IMR-90 (cell line): Measurements from ENCODE around the gene ENO4. TPM values are rescaled to one million over a fixed set of nuclear protein-coding genes. Genes with fewer than 3 reads are reported as not detected.

ENCODE experiments used
- ATAC-seq: fragments of 200-7000 bp; cut with Tn5 transposase; 2 replicates; pipeline ENCODE4 v1.9.1; 2020; ENCODE audit warnings: low read depth, mild to moderate bottlenecking, moderate library complexity
- BruUV-seq: library from RNA; stranded (reverse); fragments of 400-500 nt; replicated peaks from 2 replicates; lab custom pipeline; 2021; lab: Mats Ljungman, UMichigan
- CTCF ChIA-PET: fragments of 300-600 bp; formaldehyde crosslinking; extraction: SDS; loops from one replicate; lab custom pipeline; 2021; ENCODE audit warnings: antibody characterized with exemption; lab: Yijun Ruan, JAX
- POLR2A ChIA-PET: fragments of 300-600 bp; sonication (Branson Sonifier 250); formaldehyde crosslinking; loops from one replicate; lab custom pipeline; 2022; ENCODE audit warnings: antibody characterized with exemption; ENCODE audit not compliant: unreplicated experiment; lab: Charles Lee
- DNase-seq: peaks from one replicate; pipeline ENCODE4 v3.0.0; 2013
- H2AFZ ChIP-seq: replicated peaks from 2 replicates; pipeline ENCODE3; 2013; ENCODE audit warnings: low read length, mild to moderate bottlenecking; ENCODE audit not compliant: poor library complexity
- H2AK5ac ChIP-seq: 2 replicates; pipeline ENCODE4 v1.6.1; 2013; ENCODE audit warnings: low read depth, low read length, inconsistent platforms
- H2AK9ac ChIP-seq: replicated peaks from 2 replicates; pipeline ENCODE3; 2013; ENCODE audit warnings: mild to moderate bottlenecking, low read depth, low read length, moderate library complexity; ENCODE audit not compliant: poor library complexity
- H2BK120ac ChIP-seq: 2 replicates; pipeline ENCODE4 v1.6.1; 2013; ENCODE audit warnings: low read depth, low read length, inconsistent platforms
- H2BK15ac ChIP-seq: 3 replicates; pipeline ENCODE4 v1.6.1; 2013; ENCODE audit warnings: low read depth, low read length, inconsistent platforms
- H2BK20ac ChIP-seq: 2 replicates; pipeline ENCODE4 v1.6.1; 2013; ENCODE audit warnings: low read depth, mild to moderate bottlenecking, inconsistent platforms, low read length, moderate library complexity
- H2BK5ac ChIP-seq: 2 replicates; pipeline ENCODE4 v1.6.1; 2013; ENCODE audit warnings: mild to moderate bottlenecking, low read depth, low read length, inconsistent platforms; ENCODE audit not compliant: poor library complexity, severe bottlenecking
- H3K14ac ChIP-seq: replicated peaks from 2 replicates; pipeline ENCODE4 v1.6.1; 2013; ENCODE audit warnings: low read depth, low read length, inconsistent platforms
- H3K18ac ChIP-seq: 2 replicates; pipeline ENCODE4 v1.6.1; 2013; ENCODE audit warnings: low read depth, low read length, control low read depth
- H3K23ac ChIP-seq: 2 replicates; pipeline ENCODE4 v1.6.1; 2013; ENCODE audit warnings: low read depth, low read length, inconsistent platforms
- H3K27ac ChIP-seq: 2 replicates; pipeline ENCODE4 v1.5.1; 2013; ENCODE audit warnings: mild to moderate bottlenecking, control low read depth, low read length; ENCODE audit not compliant: insufficient read depth
- H3K27me3 ChIP-seq: 2 replicates; pipeline ENCODE4 v1.6.1; 2013; ENCODE audit warnings: low read length; ENCODE audit not compliant: control insufficient read depth, insufficient read depth
- H3K36me3 ChIP-seq: 2 replicates; pipeline ENCODE4 v1.6.1; 2013; ENCODE audit warnings: low read length, mixed read lengths; ENCODE audit not compliant: control insufficient read depth, insufficient read depth
- H3K4ac ChIP-seq: 2 replicates; pipeline ENCODE4 v1.6.1; 2013; ENCODE audit warnings: low read depth, low read length, inconsistent platforms
- H3K4me1 ChIP-seq: 2 replicates; pipeline ENCODE4 v1.6.1; 2013; ENCODE audit warnings: low read length, mixed read lengths; ENCODE audit not compliant: control insufficient read depth, insufficient read depth
- H3K4me2 ChIP-seq: 2 replicates; pipeline ENCODE4 v1.6.1; 2013; ENCODE audit warnings: low read depth, mild to moderate bottlenecking, control low read depth, low read length, moderate library complexity
- H3K4me3 ChIP-seq: 2 replicates; pipeline ENCODE4 v1.5.1; 2013; ENCODE audit warnings: low read depth, mild to moderate bottlenecking, control low read depth, low read length, moderate library complexity; ENCODE audit not compliant: insufficient read depth
- H3K56ac ChIP-seq: 2 replicates; pipeline ENCODE4 v1.6.1; 2013; ENCODE audit warnings: low read length, inconsistent platforms; ENCODE audit not compliant: insufficient read depth; ENCODE audit errors: extremely low read depth
- H3K79me1 ChIP-seq, 2 experiments: 2 replicates each; pipeline ENCODE4 v1.6.1; 2013; ENCODE audit warnings: low read length in 2 of 2, inconsistent platforms in 1 of 2, low read depth in 1 of 2
- H3K9ac ChIP-seq: 2 replicates; pipeline ENCODE4 v1.6.1; 2013; ENCODE audit warnings: low read depth, low read length, control low read depth
- H3K9me1 ChIP-seq: 2 replicates; pipeline ENCODE4 v1.6.1; 2013; ENCODE audit warnings: low read length, inconsistent platforms; ENCODE audit not compliant: insufficient read depth
- H3K9me3 ChIP-seq: 2 replicates; pipeline ENCODE4 v1.6.1; 2013; ENCODE audit warnings: low read length; ENCODE audit not compliant: control insufficient read depth, insufficient read depth
- H4K20me1 ChIP-seq: 2 replicates; pipeline ENCODE4 v1.6.1; 2013; ENCODE audit warnings: low read length, inconsistent platforms; ENCODE audit not compliant: insufficient read depth
- H4K5ac ChIP-seq: 2 replicates; pipeline ENCODE4 v1.6.1; 2013; ENCODE audit warnings: mild to moderate bottlenecking, low read depth, low read length, control low read depth
- H4K8ac ChIP-seq, 2 experiments: 2 replicates each; pipeline ENCODE4 v1.6.1; 2013; ENCODE audit warnings: low read depth in 2 of 2, low read length in 2 of 2, control low read depth in 1 of 2, inconsistent platforms in 1 of 2
- H4K91ac ChIP-seq: 2 replicates; pipeline ENCODE4 v1.6.1; 2013; ENCODE audit warnings: low read depth, low read length, inconsistent platforms; ENCODE audit not compliant: insufficient read depth
- BHLHE40 ChIP-seq: fragments of 150-350 bp; IDR thresholded peaks from 2 replicates; pipeline ENCODE4 v1.6.1; 2016; ENCODE audit warnings: mild to moderate bottlenecking, low read depth, low read length
- CEBPB ChIP-seq: IDR thresholded peaks from 2 replicates; pipeline ENCODE4 v1.6.1; 2012; ENCODE audit warnings: low read depth, low read length, improper control_type of control experiment
- CHD1 ChIP-seq: IDR thresholded peaks from 2 replicates; pipeline ENCODE4 v1.6.1; 2012; ENCODE audit warnings: low read depth, low read length, improper control_type of control experiment
- FOS ChIP-seq: fragments of 150-350 bp; IDR thresholded peaks from 2 replicates; pipeline ENCODE4 v1.6.1; 2016; ENCODE audit warnings: low read depth, low read length
- MAFK ChIP-seq: IDR thresholded peaks from 2 replicates; pipeline ENCODE4 v1.6.1; 2012; ENCODE audit warnings: low read depth, low read length, improper control_type of control experiment
- MAZ ChIP-seq: IDR thresholded peaks from 2 replicates; pipeline ENCODE4 v1.6.1; 2012; ENCODE audit warnings: low read depth, mild to moderate bottlenecking, low read length, improper control_type of control experiment, moderate library complexity, borderline replicate concordance
- MXI1 ChIP-seq: IDR thresholded peaks from 2 replicates; pipeline ENCODE4 v1.6.1; 2012; ENCODE audit warnings: low read depth, mild to moderate bottlenecking, low read length, moderate library complexity, borderline replicate concordance
- NFE2L2 ChIP-seq: fragments of 150-350 bp; IDR thresholded peaks from 2 replicates; pipeline ENCODE4 v1.6.1; 2016; ENCODE audit warnings: low read depth, mild to moderate bottlenecking, low read length
- POLR2A ChIP-seq: IDR thresholded peaks from 2 replicates; pipeline ENCODE4 v1.6.1; 2012; ENCODE audit warnings: mild to moderate bottlenecking, low read depth, low read length
- RAD21 ChIP-seq: IDR thresholded peaks from 2 replicates; pipeline ENCODE4 v1.6.1; 2012; ENCODE audit warnings: low read length, improper control_type of control experiment
- RCOR1 ChIP-seq: IDR thresholded peaks from 2 replicates; pipeline ENCODE4 v1.6.1; 2012; ENCODE audit warnings: mild to moderate bottlenecking, low read length, improper control_type of control experiment; ENCODE audit not compliant: insufficient replicate concordance
- RFX5 ChIP-seq: IDR thresholded peaks from 2 replicates; pipeline ENCODE4 v1.8.0; 2012; ENCODE audit warnings: low read depth, mild to moderate bottlenecking, low read length, moderate library complexity
- SMC3 ChIP-seq: fragments of 150-350 bp; IDR thresholded peaks from 2 replicates; pipeline ENCODE4 v1.6.1; 2016; ENCODE audit warnings: low read depth, mild to moderate bottlenecking, antibody characterized with exemption, low read length, moderate library complexity
- WGBS, 2 experiments: methylation state at CpG; one replicate each; pipeline versions ENCODE4 v1.1.5 to v1.1.7; 2013; ENCODE audit warnings: missing lambda C conversion rate in 2 of 2; ENCODE audit not compliant: insufficient read length in 1 of 2; ENCODE audit errors: extremely low coverage in 2 of 2; 5-methylcytosine and 5-hydroxymethylcytosine counted together
- dilution Hi-C: fragments of 300-500 bp; cut with HindIII; formaldehyde crosslinking; loops from one replicate; pipeline ENCODE4 v1.14.3; 2018; ENCODE audit warnings: low sequenced_read_pairs; ENCODE audit not compliant: unreplicated experiment
- in situ Hi-C: fragments of 300-500 bp; cut with MboI; formaldehyde crosslinking; loops from 3 replicates; pipeline ENCODE4 v1.14.3; 2019; ENCODE audit warnings: low sequenced_read_pairs, inconsistent platforms, mixed read lengths
- intact Hi-C: fragments of 100-400 bp; cut with micrococcal nuclease; formaldehyde crosslinking; loops from 2 replicates; pipeline ENCODE4 v1.10.0; 2022
- polyA plus RNA-seq, 3 experiments: library from polyadenylated mRNA; depleted of rRNA; stranded (reverse); fragments of >200 nt; gene quantifications; 2 replicates each; pipeline ENCODE4 v1.2.3, GENCODE V29; 2012; ENCODE audit warnings: low replicate concordance in 1 of 3
- total RNA-seq: library from RNA; depleted of rRNA; stranded (reverse); fragments of >200 nt; gene quantifications from 2 replicates; pipeline ENCODE4 v1.2.3, GENCODE V29; 2012
- TF ChIP-seq, protein P1 (sequence below): conservative IDR thresholded peaks from 2 replicates; pipeline ENCODE4 v1.5.1; 2012; ENCODE audit warnings: mild to moderate bottlenecking, low read depth, low read length, improper control_type of control experiment
- TF ChIP-seq, protein P2 (sequence below): fragments of 150-350 bp; IDR thresholded peaks from 2 replicates; pipeline ENCODE4 v1.6.1; 2017; ENCODE audit warnings: mild to moderate bottlenecking, antibody characterized with exemption, low read length, low read depth
- TF ChIP-seq, protein P3 (sequence below): fragments of 150-350 bp; IDR thresholded peaks from 2 replicates; pipeline ENCODE4 v1.6.1; 2016; ENCODE audit warnings: low read depth, mild to moderate bottlenecking, low read length, moderate library complexity, borderline replicate concordance

ENO4 gene
- total and polyA plus RNA-seq, 2 of the 4 experiments (the other 2 are of a cell fraction): under 0.01 to 0.05 TPM

DNA sequence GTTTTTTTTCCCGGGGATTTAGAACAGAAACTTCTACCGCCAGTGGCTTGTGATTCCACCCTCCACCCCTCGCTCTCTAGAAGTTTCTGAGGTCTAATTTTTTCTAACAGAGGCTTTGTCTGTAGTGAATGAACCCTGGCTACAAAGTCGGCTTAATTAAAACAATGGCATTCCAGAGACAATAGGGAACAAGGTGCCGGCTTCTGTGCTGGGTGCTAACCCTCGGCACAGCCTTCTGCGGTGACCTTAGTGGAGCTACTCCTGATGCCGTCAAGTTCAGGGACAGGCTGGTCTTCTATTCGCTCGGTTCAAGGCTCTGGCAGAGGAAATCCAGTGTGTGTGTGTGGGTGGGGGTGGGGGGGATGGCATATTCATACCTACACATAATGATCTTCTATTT, 32.1 kb upstream of the ENO4 start:
- H3K79me1 ChIP-seq: no peaks in the 10 kb centered on the region
- H2BK20ac ChIP-seq: no peak overlapping the region
- CTCF ChIA-PET: no interaction called here
- peaks cover 13% of the 10 kb centered on the region for H3K27me3 ChIP-seq
- H4K8ac ChIP-seq: no peak overlapping the region
- no peaks in the 10 kb centered on the region for H3K36me3 ChIP-seq
- no peak overlapping the region for H3K9ac ChIP-seq
- no peak overlapping the region for H3K4me3 ChIP-seq
- no peaks in the 10 kb centered on the region for H3K9me1 ChIP-seq
- intact Hi-C loops: no loop called here
- no peak overlapping the region for H3K4me2 ChIP-seq
- no peaks in the 10 kb centered on the region for H3K9me3 ChIP-seq
- TF ChIP-seq, protein P1, sequence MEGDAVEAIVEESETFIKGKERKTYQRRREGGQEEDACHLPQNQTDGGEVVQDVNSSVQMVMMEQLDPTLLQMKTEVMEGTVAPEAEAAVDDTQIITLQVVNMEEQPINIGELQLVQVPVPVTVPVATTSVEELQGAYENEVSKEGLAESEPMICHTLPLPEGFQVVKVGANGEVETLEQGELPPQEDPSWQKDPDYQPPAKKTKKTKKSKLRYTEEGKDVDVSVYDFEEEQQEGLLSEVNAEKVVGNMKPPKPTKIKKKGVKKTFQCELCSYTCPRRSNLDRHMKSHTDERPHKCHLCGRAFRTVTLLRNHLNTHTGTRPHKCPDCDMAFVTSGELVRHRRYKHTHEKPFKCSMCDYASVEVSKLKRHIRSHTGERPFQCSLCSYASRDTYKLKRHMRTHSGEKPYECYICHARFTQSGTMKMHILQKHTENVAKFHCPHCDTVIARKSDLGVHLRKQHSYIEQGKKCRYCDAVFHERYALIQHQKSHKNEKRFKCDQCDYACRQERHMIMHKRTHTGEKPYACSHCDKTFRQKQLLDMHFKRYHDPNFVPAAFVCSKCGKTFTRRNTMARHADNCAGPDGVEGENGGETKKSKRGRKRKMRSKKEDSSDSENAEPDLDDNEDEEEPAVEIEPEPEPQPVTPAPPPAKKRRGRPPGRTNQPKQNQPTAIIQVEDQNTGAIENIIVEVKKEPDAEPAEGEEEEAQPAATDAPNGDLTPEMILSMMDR: no peak
- TF ChIP-seq NFE2L2 (no peak), RFX5 (no peak), MAZ (no peak), RAD21 (no peak), MAFK (no peak), CEBPB (no peak), CHD1 (no peak), POLR2A (no peak), MXI1 (no peak), BHLHE40 (no peak), FOS (no peak), RCOR1 (no peak), SMC3 (no peak)
- TF ChIP-seq, protein P2, sequence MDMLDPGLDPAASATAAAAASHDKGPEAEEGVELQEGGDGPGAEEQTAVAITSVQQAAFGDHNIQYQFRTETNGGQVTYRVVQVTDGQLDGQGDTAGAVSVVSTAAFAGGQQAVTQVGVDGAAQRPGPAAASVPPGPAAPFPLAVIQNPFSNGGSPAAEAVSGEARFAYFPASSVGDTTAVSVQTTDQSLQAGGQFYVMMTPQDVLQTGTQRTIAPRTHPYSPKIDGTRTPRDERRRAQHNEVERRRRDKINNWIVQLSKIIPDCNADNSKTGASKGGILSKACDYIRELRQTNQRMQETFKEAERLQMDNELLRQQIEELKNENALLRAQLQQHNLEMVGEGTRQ: no peak
- TF ChIP-seq, protein P3, sequence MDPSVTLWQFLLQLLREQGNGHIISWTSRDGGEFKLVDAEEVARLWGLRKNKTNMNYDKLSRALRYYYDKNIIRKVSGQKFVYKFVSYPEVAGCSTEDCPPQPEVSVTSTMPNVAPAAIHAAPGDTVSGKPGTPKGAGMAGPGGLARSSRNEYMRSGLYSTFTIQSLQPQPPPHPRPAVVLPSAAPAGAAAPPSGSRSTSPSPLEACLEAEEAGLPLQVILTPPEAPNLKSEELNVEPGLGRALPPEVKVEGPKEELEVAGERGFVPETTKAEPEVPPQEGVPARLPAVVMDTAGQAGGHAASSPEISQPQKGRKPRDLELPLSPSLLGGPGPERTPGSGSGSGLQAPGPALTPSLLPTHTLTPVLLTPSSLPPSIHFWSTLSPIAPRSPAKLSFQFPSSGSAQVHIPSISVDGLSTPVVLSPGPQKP: no peak
- H2BK5ac ChIP-seq: no peak overlapping the region
- no peak overlapping the region for H2AK9ac ChIP-seq
- ATAC-seq (no peak), DNase-seq (no peak)
- dilution Hi-C loops: no loop called here
- in situ Hi-C loops: no loop called here
- H4K20me1 ChIP-seq: no peaks in the 10 kb centered on the region
- H3K56ac ChIP-seq: no peak overlapping the region
- BruUV-seq: no TSS peak
- no peak overlapping the region for H2AFZ ChIP-seq
- H3K4ac ChIP-seq: no peak overlapping the region
- no peak overlapping the region for H2BK120ac ChIP-seq
- no peak overlapping the region for H3K18ac ChIP-seq
- H2AK5ac ChIP-seq: no peak overlapping the region
- no peak overlapping the region for H2BK15ac ChIP-seq
- H3K27ac ChIP-seq: no peak overlapping the region
- H3K23ac ChIP-seq: no peak overlapping the region
- no peak overlapping the region for H3K14ac ChIP-seq
- H4K5ac ChIP-seq: no peak overlapping the region
- no peaks in the 10 kb centered on the region for H3K4me1 ChIP-seq
- no peak overlapping the region for H4K91ac ChIP-seq
- WGBS, 2 experiments: no CpG with 5 or more reads among the region's 10 CpGs
- POLR2A ChIA-PET: interaction anchor here (0.6 kb wide), 1 partner anchor 519 kb away, joined by 3 read pairs; no protein-coding TSS in a partner anchor
